ENCODE data around the gene ZNF524.
A peak's percentile ranks its signal among the peaks of the same experiment; 100 is the strongest.

Gene ZNF524

DNA sequence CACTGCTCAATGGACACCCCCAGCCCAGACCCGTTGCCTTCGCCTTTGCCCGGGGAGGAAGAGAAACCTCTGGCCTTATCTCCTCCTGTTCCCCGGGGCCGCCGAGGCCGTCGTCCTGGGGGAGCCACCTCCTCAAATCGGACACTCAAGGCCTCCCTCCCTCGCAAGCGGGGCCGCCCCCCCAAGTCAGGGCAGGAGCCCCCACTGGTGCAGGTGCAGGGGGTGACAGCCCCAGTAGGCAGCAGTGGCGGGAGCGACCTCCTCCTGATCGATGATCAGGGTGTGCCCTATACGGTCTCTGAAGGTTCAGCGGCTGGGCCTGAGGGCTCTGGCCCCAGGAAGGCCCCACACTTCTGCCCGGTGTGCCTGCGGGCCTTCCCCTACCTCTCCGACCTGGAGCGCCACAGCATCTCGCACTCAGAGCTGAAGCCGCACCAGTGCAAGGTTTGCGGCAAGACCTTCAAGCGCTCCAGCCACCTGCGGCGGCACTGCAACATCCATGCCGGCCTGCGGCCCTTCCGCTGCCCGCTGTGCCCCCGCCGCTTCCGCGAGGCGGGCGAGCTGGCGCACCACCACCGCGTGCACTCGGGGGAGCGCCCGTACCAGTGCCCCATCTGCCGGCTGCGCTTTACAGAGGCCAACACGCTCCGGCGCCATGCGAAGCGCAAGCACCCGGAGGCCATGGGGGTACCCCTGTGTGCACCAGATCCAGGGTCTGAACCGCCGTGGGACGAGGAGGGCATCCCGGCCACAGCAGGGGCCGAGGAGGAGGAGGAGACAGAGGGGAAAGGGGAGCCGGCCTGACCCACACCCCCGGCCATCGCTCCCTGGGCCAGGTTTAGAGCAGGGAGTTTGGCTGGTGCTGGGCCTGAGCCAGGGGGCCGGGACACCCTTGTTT lies 2.3 kb downstream of the ZNF524 start:
- no peak for DNase-seq (ENCODE audit: low read depth)

DNA sequence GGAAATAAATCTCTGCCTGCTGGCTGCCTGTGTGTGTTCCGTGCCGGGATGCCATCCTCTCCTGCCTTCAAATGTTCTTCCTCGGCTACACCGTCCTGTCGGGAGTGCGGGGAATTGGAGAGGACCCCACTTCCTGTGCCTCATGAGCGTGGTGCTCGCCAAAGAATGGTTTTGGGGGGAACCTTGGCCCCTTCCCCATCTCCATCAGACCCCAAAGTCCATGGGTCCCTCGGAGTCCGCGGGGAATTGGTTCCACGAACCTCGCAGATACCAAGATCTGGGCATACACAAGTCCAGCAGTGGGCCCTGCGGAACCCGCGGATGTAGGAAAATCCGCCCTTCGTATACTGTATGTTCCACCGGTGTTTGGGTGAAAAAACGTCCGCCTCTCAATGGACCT lies 3.0 kb downstream of the ZNF524 start:
- no peak for DNase-seq (ENCODE audit: low read depth)

DNA sequence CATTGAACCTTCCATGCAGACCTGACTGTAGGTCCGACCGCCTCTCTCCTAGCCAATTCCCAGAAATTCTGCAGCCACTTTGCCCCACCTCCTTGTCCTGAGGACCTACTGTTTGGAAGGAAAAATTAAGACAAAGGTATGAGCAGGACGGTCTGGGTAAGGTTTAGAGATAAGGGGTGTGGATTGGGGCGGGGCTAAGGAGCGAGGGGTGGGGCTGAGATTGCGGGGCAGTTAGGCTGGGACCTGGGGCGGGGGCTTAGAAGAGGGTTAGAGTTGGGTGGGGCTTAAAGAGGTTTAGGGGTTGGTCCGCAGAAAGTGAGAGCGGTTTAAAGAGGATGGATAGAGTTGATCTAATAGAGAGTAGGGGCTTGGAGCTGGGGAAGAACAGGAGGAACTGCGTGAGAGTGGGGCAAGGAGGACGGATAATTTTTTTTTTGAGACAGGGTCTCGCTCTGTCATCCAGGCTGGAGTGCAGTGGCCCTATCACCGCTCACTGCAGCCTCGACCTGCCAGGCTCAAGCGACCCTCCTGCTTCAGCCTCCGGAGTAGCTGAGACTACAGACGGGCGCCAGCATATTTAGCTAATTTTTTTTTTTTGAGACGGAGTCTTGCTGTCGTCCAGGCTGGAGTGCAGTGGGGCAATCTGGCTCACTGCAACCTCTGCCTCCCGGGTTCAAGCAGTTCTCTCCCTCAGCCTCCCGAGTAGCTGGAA lies 3.6 kb downstream of the ZNF524 start:
- DNase-seq (ENCODE audit: low read depth): no peak

DNA sequence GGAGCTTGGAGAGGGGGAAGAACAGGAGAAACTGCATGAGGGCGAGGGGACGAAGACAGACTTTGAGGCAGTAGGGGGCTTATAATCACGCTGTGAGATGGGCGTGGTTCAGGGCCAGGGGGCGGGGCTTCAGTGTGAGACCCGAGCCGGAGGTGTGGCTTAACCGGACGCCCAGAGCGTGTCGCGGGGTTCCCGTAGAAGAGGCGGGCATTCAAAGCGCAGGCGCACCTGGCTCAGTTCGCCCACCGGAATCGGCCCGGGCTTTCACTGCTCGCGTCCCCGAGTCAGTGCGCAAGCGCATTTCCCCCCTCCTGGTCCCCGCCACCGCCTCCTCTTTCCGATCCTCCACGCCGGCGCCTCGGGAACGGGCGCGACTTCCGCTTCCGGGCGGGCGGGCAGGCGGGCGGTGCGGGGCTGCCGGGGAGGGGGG lies 5.1 kb downstream of the ZNF524 start:
- peak; percentile 94 for DNase-seq (ENCODE audit: low read depth)

DNA sequence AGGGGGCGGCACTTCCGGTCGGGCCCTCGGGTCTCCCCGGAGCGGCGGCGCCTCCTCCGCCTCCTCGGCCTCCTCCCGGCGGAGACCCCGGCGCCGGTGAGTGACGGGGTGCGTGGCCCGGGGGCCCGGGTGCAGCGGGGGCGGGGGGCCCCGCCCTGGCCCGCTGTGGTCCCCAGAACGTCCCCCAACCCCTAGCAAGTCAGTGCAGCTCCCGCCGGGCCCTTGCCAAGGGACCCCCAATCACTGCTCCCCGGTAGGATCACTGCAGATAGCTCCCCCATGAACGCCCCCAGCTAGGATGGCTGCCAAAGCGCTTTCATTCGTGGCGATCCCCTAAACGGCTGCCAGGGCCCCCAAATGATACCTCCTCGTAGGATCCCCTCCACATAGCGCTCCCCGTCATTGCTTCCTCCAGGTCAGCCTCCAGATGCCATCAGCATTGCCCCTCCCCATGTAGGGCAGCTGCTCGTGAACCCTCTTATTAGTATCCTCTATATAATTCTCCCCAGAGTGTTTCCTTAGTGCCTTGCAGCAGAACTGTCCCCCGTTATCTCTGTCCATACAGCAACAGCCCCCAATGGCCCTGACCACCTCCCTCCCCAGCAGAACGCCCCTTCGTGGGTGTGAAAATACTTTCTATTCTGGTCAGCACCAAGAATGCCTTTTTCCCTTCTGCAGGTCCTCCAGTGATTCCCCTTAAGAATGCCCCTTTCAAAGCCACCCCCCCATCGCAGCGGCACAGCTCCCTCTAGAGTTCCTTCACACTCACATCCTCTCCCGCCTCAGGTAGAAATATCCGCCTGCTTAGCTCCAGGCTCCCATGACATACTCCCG lies 5.8 kb downstream of the ZNF524 start, which contains the start of gene ZNF865:
TSS of gene ZNF865 (plus strand) at position 11 of the 834 bp plus-strand sequence. CDS start 7,972 bp downstream, outside the sequence.
- peak; percentile 61 for DNase-seq (ENCODE audit: low read depth)

DNA sequence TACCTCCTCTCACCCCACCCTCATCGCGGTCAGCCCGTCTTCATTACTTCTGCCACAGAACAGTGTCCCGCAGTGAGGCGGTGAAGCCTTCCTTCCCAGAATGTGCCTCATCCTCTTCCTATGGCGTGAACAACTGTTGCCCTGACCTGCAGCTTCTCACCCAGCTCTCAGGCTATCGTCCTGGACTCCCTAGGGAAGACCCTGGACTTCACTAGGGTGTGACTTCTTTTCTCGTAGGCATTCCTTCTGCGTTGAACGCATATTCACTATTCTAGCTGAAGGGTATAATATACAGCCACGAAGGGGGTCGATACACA lies 6.3 kb downstream of the ZNF524 start:
- DNase-seq (ENCODE audit: low read depth): no peak

DNA sequence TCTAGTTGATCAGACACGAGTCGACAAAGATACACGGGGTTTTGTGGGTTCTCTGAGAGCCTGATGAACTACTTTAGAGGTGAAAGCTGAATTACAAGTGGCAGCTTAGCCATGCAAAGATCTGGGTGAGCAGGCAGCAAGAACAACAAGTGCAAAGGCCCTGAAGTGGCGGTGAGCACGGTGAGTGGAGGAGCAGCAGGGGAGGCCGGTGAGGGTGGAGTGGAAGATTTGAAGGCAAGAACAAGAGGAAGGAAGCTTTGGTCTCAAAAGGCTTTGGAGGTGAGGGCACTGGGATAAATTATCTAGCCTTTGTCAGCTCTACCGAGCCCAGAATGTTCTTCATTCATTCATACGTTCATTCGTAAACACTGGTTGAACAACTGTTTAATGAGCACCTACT lies 6.7 kb downstream of the ZNF524 start:
- no peak for DNase-seq (ENCODE audit: low read depth)

DNA sequence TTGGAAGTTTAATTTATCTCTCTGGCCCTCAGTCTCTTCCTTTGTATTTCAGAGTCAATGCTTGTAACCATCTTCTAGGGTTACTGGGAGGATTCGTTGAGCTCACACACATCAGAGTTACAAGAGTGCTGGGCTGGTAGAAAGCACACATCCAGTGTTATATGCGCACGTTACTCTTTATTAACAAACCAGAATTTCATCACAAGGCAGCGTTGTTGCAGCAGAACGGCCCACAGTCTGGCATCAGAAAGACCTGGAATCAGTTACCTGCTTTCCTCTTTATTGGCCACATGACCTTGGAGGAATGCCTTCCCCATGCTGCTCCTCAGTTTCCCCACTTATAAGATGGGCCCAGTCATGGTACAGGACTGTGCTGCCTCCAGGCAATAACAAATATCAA lies 9.2 kb downstream of the ZNF524 start:
- DNase-seq (ENCODE audit: low read depth): no peak

DNA sequence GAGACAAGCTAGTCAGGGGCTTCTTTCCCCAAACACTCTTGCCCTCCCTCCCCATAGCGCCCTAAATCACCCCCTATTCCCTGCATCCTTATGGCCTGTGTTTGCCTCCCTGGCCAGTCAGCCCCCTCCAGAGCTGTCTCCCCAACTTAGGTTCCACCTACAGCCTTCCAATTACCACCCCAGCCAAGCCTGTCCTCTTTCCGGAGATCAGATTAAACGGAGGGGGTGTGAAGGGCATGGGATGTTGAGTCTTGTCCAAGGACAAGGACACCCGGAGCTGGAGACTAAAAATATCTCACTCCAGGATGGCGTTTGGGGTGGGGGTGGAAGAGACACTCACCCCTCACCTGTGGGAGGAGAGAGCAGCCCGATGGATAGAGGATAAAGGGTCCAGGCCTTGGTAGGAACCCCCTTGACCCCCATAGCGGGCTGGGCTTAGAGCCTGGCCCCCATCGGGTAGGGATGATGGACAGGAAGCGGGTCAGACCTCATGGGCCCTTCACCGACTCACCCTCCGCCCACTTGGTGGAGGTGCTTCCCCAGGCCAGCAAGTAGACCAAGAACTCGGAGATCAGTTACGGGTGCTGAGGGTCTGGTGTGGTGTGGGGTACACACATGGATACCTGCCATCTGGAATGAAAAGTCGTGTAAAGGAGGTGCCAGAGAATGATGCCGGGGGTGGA lies 11.4 kb downstream of the ZNF524 start:
- no peak for DNase-seq (ENCODE audit: low read depth)

DNA sequence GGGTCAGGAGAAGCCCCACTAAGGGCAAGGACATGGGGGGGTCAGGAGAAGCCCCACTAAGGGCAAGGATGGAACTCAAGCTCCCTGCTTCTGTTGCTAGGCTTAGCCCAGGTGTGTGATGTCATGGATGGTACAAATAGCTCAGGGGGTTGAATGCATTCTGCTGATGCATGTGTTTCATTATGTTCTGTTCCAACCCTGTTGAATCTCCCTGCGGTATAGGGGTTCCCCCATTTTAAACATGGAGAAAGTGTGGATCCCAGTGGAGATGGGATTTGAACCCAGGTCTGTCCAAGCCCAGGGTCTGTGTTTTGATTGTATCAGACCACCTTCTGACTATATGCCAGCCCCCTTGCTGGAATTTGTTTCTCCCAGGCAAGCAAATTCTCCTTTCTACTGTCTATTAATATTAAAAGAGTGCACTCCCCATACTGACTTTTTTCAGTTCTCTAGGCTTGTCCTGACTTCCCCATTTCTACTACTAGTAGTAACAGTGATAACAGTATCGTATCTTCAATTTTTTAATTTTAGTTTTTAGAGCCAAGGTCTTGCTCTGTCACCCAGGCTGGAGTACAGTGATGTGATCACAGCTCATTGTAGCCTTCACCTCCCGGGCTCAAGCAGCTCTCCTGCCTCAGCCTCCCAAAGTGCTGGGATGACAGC lies 12.0 kb downstream of the ZNF524 start:
- no peak for DNase-seq (ENCODE audit: low read depth)

DNA sequence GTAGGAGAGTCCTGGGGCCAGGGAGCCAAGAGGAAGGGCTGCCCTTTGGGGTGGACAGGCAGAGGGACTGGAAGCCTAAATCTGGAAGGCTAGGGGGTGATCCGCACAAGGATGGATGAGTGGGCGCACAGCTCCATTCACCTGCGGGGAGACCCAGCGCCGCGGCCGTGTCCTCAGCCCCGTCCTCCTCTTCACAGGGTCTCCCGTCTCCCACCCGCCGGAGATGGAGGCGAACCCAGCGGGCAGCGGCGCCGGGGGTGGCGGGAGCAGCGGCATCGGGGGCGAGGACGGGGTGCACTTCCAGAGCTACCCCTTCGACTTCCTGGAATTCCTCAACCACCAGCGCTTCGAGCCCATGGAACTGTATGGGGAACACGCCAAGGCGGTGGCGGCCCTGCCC lies 13.3 kb downstream of the ZNF524 start:
- DNase-seq (ENCODE audit: low read depth): no peak

DNA sequence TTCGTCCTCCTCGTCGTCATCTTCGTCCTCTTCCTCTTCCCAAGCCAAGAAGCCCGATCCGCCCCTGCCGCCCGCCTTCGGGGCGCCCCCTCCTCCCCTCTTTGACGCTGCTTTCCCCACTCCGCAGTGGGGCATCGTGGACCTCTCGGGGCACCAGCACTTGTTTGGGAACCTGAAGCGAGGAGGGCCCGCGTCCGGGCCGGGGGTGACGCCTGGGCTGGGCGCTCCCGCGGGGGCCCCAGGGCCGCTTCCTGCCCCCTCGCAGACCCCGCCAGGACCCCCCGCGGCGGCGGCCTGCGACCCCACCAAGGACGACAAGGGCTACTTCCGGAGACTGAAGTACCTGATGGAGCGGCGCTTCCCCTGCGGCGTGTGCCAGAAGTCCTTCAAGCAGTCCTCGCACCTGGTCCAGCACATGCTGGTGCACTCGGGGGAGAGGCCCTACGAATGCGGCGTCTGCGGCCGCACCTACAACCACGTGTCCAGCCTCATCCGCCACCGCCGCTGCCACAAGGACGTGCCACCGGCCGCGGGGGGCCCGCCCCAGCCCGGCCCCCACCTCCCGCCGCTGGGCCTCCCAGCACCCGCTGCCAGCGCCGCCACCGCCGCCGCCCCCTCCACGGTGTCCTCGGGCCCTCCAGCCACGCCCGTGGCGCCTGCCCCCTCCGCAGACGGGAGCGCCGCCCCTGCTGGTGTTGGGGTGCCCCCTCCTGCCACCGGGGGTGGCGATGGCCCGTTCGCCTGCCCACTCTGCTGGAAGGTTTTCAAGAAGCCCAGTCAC lies 14.0 kb downstream of the ZNF524 start:
- DNase-seq (ENCODE audit: low read depth): no peak

DNA sequence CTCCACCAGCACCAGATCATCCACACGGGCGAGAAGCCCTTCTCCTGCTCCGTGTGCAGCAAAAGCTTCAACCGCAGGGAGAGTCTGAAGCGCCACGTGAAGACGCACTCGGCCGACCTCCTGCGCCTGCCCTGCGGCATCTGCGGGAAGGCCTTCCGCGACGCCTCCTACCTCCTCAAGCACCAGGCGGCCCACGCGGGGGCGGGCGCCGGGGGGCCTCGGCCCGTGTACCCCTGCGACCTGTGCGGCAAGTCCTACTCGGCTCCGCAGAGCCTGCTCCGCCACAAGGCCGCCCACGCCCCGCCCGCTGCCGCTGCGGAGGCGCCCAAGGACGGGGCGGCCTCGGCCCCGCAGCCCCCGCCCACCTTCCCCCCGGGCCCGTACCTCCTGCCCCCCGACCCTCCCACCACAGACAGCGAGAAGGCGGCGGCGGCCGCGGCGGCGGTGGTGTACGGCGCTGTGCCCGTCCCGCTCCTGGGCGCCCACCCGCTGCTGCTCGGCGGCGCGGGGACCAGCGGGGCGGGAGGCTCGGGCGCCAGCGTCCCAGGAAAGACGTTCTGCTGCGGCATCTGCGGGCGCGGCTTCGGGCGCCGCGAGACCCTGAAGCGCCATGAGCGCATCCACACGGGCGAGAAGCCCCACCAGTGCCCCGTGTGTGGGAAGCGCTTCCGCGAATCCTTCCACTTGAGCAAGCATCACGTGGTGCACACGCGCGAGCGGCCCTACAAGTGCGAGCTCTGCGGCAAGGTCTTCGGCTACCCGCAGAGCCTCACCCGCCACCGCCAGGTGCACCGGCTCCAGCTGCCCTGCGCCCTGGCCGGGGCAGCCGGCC lies 14.8 kb downstream of the ZNF524 start:
- DNase-seq (ENCODE audit: low read depth): no peak

DNA sequence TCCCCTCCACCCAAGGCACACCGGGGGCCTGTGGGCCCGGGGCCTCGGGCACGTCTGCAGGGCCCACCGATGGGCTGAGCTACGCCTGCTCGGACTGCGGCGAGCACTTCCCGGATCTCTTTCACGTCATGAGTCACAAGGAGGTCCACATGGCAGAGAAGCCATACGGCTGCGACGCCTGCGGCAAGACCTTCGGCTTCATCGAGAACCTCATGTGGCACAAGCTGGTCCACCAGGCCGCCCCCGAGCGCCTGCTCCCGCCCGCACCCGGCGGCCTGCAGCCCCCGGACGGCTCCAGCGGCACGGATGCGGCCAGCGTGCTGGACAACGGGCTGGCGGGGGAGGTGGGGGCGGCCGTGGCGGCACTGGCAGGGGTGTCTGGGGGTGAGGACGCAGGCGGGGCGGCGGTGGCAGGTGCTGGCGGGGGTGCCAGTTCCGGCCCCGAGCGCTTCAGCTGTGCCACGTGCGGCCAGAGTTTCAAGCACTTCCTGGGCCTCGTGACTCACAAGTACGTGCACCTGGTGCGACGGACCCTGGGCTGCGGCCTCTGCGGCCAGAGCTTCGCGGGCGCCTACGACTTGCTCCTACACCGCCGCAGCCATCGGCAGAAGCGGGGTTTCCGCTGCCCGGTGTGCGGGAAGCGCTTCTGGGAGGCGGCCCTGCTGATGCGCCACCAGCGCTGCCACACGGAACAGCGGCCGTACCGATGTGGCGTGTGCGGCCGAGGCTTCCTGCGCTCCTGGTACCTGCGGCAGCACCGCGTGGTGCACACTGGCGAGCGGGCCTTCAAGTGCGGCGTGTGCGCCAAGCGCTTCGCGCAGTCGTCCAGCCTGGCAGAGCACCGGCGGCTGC lies 15.7 kb downstream of the ZNF524 start:
- no peak for DNase-seq (ENCODE audit: low read depth)

DNA sequence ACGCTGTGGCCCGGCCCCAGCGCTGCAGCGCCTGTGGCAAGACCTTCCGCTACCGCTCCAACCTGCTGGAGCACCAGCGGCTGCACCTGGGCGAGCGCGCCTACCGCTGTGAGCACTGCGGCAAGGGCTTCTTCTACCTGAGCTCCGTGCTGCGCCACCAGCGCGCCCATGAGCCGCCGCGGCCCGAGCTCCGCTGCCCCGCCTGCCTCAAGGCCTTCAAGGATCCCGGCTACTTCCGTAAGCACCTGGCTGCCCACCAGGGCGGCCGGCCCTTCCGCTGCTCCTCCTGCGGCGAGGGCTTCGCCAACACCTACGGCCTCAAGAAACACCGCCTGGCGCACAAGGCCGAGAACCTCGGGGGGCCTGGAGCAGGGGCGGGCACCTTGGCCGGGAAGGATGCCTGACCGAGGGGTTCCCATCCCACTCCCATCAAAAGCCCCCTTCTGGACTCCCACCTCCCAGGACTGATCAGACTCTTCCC lies 16.3 kb downstream of the ZNF524 start:
- DNase-seq (ENCODE audit: low read depth): no peak

DNA sequence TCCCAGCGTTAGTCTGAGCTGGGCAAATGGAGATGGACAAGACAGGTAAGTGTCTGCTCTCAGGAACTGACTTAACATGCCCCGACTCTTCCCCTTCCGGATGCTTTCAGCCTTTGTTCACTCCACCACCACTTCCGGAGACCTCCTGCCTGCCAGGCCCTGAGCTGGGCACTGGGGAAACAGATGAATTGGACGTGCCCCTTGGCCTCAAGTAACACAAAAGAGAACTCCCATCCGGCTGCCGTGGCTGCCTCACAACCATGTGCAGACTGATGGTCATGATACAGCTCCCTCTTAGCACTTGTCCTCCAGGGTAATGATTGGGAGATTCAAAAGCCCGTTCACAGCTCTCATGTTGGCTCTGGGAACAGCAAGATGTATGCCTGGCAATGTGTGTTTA lies 17.3 kb downstream of the ZNF524 start:
- DNase-seq (ENCODE audit: low read depth): no peak

DNA sequence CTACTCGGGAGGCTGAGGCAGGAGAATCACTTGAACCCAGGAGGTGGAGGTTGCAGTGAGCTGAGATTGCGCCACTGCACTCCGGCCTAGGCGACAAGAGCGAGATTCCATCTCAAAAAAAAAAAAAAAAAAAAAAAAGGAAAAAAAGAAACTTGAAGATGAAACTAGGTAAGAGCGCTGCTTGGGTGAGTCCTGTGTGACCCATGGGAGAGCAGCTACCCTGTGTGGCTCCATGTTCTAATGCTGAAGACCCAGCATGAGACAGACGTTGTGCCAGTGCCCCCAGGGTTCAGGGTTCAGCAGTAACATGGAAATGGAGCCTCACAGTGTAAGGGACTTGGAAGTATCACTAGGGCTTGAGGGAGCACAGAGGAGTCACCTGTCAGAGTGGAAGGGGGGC lies 18.3 kb downstream of the ZNF524 start:
- DNase-seq (ENCODE audit: low read depth): no peak

DNA sequence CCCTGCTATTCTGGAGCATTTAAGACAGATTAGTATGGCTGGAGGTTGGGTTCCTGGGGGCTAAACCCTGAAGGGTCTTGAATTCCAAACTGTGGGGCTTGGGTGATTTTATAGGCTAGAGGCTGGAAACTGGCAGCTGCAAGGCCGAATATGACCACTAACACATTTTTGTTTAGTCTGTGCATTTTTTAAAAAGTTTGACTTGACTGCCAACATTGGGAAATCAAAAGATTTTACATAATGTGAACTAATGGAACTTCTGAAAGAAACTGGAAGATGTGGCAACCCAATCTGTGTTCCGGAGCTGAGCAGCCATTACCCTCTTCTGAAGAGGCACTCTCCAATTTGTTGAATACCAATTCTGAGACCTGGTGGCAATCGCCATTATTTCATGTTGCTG lies 19.2 kb downstream of the ZNF524 start:
- DNase-seq (ENCODE audit: low read depth): no peak

All from GM04504 (cell line).